ENCODE results near the gene GALNT2.

The GALNT2 gene

DNA sequence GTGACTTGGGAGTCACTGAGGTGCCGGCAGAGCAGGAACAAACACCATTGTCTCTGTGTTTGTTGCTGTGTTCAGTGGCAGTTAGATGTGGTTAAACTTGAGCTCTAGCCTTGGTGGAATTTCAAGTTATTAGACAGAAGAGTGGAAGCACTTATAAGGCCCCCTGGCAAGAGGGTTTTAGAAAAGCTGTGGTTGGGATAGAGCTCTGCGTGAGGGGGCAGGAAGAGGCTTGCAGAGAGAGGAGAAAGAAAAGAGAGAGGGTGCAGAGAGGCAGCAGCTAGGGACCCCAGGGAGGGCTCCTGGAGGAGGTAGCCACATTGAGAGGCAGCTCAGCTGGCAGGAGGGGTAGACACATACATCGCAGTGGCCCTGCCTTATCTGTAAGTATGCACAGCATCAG is 128.2 kb downstream of the GALNT2 start:
- no peak for DNase-seq

DNA sequence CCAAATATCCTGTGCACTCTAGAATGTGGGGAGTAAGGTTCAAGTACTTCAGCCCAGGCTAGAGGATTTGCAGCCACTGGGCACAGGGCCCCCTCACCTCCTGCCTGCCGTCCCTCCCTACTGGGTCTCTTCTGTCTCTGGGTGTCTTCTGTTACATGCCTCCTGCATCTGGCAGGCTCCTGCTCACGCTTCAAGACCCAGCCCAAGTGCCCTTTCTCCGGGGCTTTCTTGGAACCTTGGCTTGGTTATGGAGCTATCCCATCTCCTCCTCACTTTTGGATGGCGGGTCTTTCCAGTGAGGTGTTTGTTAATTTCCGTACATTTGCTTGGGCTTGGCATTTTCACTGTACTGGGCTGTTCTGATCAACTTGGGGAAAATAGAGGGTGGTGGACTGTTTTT is 129.0 kb downstream of the GALNT2 start:
- no peak for DNase-seq

DNA sequence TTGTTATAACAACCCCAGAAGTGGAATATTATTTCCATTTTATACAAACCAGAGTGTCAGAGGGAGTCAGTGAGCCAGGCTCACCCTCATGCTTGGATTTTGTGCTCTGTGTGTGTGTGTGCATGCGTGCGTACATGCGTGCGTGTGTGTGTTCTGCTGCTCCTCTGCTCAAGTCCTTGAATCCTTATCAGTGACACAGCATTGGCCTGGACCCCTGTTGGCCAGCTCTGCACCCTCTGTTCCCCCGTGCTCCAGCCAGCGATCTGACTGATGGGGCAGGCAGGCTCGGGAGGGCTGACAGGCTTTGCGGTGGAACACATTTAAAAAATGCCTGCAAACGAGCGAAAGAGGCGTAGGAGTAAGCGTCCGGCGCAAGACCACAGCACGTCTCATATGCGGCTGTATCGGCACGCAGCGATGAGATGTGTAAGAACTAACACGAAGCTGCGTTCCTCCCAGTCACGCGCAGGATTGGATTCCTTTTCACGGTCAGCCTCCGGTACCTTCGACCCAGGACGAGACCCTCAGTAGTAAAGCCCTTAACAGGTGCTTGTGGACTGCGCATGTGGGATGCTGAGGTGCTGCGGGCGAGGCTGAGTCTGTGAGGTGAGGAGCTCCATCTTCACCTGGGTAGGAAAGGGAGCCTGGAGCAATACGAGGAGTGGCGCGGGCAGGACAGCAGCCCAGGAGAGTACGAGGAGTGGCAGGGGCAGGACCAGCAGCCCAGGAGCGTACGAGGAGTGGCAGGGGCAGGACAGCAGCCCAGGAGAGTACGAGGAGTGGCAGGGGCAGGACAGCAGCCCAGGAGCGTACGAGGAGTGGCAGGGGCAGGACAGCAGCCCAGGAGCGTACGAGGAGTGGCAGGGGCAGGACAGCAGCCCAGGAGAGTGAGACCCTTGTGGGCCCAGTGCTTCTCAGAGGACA is 130.9 kb downstream of the GALNT2 start:
- DNase-seq: no peak

DNA sequence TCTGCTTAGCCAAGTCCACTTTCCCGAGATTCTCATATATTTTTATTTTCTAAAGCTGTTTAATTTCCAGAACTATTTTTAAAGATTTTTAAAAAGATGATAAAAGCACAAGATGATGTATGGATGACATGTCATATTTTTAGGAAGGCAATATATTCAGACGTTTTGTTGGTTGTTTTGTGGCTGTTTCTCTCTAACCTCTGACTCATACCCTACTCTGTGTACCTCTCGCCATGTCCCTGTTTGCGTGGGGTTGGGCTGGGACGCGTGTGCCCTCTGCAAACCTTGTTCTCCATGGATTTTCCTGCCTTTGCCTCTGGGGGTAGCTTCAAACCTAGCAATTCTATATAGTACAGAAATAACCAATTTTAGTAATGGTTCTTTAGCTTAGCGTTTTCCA is 132.0 kb downstream of the GALNT2 start:
- no peak for DNase-seq

DNA sequence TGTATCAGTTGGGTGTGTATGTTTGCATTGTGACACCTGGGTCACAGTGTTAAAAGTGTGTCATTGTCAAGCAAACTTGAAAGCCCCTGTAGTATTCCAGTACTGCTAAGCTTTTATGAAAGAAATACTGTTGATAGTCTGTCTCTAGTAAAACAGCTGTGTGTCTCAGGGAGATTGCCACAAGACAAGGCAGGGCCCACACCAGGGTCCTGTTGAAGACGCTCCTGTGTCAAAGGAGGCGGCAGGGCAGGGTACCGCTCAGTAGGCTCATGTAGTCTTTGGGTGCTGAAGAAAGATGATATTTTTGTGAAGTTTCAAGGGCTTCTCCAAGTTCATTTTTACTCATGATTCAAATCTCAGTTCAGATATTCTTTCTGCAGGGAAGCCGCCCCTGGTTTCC is 132.5 kb downstream of the GALNT2 start:
- no peak for DNase-seq

DNA sequence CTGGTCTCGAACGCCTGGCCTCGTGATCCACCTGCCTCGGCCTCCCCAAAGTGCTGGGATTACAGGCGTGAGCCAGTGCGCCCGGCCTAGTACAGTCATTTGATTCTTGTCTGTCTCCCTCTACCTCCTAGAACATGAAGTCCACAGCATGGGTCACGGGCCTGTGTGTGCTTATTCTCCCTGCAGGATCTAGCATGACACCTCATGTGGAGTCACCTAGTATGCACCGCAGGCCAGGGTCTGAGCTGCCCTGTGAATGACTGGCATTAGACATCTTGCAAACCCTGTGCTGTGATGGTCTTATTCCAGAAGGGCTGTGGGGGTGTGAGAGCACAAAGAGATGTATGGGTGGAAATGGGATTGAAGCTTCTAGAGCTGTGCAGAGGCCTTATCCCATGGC is 133.2 kb downstream of the GALNT2 start:
- no peak for DNase-seq

DNA sequence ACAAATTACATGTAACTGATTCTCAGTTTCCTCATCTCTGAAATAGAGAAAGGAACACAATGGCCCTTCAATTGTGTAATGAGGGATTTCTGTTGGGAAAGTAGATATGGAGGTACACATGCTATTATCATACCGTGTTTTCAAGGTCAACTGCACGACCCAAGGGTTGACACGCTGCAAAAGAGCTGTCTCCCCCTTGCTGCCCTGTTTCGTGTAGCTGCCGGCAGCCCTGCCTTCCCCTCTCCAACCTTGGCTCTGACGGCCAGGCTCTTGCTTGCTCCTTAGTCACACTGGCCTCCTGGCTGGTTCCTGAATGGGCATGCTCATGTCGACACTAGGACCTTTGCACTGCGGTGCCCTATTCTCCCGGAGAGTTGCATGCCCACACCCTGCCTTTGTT is 134.4 kb downstream of the GALNT2 start:
- DNase-seq: no peak

DNA sequence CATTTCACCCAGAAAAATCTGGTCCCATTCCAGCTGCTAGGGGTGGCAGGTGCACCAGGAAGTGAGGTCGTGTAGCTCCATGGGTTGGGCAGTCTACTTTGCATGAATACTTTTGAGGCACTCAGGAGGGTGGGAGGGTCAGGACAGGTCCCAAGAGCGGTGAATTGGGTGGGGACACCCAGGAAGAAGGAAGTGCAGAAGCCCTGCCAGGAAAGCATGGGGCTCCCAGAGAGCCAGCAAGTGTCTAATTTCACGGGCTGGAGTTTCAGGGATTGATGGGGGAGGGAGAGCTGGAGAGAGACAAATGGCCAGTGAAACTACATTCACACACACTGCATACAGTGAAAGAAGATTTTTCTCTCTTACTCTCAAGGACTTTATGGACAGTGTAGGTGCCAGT is 137.8 kb downstream of the GALNT2 start:
- no peak for DNase-seq

DNA sequence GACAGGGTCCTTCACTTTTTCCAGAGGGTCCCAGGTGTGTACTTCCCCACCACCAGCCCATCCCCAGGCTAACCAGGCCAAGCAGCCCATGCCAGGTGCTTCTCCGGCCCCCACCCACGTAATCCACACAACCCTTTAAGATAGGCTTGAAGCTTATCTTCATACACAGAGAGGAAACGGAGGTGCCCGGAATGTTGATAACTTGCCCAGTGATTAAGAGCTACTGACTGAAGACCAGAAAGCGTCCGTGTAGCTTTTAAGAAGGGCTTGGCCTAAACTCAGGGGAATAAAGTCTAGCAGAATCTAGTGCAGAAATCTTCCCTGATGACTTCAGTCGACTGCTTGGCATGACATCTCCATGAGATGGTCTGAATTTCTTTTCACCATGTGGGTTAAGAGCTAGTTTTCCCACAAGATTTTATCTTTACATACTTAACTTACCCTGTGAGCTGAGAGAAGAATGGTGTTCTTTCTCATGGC is 138.7 kb downstream of the GALNT2 start:
- DNase-seq: no peak

DNA sequence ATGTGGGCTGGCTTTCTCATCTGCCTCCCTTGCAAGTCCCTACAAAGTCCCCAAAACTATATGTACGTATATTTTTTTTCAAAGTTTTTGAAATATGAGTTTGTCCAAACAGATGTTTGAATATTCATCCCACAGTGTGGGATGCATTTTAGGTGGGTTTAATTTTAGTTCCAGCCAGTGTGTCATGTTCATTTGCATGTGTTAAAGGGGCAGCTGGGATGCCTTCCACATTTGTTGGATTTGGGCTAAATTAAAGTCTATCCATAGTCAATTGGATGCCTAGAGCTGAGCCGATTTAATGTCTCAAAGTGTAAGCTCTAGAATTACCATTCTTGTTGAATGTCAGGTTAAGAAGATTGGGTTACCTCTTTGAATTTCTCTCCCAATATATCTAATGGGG is 139.2 kb downstream of the GALNT2 start:
- no peak for DNase-seq

DNA sequence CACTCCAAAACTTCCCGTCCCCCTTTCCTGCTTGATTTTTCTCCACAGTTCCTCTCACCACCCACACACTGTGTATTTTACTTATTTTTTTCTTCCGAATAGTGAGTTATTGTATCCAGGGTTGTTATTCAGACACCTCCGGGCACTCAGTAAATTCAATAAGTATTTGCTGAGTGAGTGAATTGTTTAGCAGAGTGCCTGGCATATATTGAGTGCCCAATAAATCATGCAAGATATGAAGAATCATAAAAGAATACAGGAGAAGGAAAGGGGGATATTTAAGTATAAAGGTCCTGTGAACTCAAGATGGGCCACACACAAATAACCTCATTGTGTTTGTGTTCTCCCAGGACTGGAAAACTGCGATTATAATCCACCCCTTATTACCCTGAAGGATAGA is 139.9 kb downstream of the GALNT2 start:
- no peak for DNase-seq

DNA sequence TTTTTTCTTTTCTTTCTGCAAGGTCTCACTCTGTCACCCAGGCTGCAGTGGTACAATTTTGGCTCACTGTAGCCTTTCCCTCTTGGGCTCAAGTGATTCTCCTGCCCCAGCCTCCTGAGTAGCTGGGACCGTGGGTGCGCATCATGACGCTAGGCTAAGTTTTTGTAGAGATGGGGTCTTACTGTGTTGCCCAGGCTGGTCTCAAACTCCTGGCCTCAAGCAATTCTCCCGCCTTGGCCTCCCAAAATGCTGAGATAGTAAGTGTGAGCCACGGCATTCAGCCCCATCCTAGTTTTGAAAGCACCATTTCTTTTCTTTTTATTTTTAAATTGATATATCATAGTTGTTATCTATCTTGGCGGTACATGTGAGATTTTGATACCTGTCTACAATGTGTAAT is 140.6 kb downstream of the GALNT2 start:
- no peak for DNase-seq

DNA sequence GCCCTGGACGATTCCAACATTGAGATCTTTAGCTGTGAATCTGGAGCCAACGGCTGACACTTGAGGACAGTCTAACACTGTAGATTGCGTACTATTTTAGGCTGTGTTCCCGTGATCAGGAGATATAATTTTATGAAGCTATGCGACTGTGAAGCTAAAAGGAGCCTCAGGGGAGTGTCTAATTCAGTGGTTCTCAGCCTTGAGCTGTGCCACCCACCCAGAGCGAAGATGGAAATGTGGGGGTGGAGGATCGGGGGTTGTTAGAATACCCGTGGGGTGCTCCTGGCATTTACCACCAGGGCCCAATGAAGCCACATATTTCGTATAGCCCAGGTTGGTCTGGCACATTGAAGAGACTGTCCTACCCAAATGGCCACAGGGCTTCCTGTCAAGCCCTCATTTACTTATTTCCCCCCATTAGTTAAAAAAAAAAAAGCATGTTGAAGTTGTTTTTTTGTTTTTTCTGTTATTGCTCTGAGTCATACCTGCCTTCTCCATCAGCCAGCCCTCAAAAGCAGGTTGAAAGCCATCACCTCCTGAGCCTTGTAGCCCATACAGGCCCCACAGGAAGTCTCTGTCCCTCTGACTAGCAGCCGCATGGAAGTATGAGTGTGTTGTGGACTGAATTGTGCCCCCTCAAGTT is 141.7 kb downstream of the GALNT2 start:
- no peak for DNase-seq

DNA sequence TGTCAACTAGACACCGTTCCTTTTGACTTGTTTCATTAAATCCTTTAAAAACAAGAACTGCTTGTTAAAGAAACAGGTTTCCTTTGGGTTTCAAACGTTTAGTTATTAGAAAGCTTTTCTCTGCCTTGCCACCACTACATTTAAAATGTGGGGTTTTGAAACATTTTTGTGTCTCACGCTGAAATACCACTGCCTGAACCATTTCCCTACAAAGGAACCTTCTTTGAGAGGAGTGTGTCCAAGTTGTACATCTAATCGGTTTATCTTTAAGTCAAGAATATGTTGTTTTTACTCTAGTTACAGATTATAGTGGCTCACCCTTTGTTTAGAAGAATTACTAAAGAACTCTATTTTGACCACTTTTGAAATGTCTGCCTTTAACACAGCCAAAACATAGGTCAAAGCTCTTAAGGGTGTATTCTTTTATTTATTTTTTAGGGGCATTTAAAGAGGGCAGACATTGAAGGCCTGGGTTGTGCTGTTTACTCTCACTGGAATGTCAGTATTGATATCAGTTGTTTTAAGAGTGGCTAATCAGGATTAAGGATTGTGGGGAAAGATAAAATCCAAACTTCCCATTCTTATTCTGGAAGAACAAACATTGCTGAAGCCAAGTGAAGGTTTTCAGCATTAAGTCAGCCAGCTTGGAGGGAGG is 143.4 kb downstream of the GALNT2 start:
- DNase-seq: no peak

DNA sequence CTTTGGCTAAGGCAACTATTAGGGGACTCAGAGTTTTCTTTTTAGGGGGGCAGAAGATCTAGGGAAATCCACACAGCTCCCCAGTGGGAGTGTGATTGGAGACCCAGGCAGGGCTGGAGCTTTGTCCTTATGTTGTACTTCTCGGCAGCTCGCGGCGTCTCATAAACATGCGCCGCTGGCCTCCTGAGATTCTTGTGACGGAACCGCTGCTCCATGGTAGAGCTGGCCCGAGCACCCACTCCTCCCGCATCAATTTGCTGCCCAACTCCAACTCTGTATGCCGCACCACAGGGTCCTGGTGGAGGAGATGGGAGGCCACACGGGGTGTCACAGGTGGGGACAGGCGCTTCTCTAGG is 143.9 kb downstream of the GALNT2 start:
- no peak for DNase-seq

DNA sequence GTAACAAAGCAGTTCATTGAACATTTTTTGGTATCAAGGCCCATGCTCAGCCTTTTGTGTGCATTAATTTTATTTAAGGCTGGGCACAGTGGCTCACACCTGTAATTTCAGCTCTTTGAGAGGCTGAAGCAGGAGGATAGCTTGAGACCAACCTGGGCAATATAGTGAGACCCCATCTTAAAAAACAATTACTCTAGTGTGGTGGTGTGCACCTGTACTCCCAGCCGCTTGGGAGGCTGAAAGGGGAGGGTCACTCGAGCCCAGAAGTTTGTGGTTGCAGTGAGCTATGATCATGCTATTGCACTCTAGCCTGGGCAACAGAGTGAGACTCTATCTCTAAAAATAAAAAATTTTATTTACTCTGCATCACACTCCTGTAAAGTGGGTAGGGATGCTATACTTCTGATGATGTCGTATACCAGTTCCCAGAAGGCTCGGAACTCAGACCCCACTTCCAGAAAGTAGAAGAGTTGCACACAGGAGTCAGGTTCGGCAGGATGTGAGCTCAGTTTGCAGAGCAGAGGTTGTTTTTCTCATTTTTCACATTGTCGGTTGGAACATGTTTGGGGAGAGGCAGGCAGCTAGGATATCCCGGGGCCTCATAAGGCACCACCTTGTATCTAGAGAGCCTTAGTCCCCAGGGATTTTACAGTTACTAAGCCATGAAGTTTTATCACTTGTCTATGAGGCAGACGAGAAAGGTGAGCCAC is 144.6 kb downstream of the GALNT2 start:
- DNase-seq: no peak

DNA sequence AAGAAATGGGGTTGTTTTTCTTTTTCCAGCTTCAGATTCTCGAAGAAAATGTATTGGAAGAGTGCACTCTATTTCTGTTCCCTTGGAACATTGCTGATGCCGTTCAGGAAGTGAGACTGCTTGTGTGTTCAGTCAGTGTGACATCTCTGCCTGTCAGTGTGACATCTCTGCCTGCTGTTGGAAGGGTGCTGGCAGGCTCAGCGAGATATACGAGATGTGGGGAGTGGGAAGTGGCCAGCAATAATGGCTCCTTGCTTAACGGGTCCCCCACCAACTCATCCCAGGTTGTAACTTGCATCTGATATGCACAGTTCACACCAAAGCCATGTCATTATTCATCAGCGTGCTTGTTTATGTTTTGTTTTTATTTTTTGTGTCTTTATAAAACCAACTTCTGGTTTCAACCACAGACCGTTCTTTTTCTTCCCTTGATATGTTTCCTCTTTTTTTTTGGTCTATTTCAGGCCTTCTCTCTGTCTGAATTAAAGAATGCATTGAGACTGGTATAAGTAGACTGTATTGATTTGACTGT is 145.4 kb downstream of the GALNT2 start:
- no peak for DNase-seq

DNA sequence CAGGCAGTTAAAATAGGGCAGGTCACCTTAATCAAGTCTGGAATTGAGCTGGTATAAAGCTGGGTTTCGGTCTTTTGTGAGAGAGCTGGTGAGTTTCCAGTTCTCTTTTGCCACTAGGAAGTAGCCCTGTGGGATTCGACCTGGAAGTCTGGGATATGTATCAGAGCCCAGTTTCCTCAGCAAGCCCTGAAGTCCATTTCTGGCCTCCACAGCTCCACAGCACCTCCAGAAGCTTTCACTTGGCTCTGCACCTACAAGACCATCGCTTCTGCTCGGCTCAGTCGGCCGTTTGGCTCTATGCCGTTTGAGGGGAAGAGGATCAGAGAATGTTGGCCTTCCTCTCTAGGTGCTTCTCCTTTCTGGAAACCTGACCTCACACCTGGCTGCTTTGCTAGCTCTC is 148.0 kb downstream of the GALNT2 start:
- no peak for DNase-seq

DNA sequence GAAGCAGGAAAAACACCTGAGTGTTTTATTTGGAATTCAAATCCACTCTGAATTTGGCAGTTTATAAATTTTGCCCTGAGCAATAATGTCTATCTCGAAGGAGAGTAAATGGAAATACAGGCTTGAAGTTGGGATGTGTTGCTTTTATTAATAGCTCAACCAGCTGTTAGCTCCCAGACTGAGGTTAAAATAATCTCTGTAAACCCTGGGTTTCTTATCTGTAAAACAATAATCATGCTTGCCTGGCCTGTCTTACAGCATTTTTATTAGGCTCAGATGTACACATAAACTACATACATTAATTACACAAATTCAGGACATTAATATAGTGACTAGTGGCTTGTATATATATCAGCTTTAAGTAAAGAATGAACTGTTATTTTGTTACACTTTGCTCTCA is 148.5 kb downstream of the GALNT2 start:
- DNase-seq: no peak

DNA sequence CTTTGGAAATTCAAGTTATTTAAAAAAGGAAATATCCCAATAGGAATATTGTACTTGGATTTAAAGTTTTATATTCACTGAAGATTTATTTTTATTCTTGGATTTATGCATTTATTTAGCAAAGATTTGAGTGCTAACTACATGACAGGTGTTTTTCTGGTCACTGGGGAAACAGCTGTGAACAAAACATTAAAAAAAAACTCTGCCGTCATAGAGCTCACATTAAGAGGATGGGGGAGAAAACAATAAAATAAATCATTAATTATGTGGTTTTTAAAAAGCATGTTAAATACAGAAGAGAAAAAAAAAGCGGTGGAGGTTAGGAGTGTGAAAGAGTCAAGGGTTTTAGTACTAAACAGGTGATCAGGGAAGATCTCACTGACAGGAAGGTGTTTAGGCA is 149.9 kb downstream of the GALNT2 start:
- DNase-seq: no peak

DNA sequence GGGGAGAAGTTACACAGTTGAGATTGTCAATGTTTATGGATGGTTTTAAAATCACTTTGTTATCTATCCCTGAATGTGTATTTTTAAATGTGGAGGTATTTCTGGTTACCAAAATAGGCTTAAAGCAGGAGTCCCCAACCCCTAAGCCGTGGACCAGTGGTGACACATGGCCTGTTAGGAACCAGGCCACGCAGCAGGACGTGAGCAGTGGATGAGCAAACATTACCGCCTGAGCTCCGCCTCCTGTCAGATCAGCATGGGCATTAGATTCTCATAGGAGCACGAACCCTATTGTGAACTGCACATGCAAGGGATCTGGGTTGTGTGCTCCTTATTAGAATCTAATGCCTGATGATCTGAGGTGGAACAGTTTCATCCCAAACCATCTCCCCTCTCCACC is 151.6 kb downstream of the GALNT2 start:
- DNase-seq: no peak

DNA sequence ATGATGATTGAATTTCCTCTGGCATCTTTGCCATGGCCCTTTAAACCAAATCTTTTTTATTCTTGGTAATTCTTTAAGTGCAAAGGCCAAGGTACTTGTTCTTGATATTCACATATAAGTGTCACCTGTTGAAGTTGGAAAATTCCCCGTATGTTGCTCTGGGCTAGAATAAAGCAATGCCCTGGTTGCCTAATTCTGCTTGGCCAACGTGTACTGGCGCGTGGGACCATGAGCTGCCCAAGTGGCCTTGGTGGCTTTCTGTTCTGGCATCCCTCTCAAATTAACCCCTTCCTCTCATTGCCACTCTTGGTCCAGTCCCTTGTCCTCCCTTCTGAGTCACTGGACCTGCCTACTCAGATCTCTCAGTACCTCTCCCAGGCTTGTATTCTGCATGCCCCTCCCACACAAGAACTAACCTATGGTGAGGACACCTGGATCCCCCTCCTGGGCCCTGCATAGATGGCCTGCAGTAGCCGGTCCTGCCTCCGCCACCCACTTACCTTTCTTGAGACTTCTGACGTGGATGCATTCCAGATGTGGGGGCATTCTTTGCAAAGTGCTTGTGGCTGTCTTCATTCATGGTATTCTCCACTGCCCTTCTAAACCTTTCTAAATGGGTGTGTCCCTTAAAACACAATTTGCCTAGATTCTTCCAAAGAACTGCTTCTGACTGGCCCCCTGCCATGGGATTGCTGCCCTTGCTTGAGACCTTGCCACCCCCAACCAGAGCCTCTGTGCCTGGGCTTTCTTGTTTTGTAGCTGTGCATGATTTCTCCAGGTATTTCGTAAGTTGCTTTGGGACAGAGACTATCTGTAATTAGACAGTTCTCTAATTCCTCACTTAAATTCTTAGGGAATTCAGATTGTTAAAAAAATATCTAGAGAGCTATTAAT is 152.4 kb downstream of the GALNT2 start:
- DNase-seq: no peak

Measured in AML-193 (cell line).